Measurements from ENCODE around the gene FKBP2. TPM values are rescaled to one million over a fixed set of nuclear protein-coding genes. Genes with fewer than 3 reads are reported as not detected.
A peak's percentile ranks its signal among the peaks of the same experiment; 100 is the strongest.

Gene FKBP2
- total and polyA plus RNA-seq, 2 of the 13 experiments (the other 11 are each of a cell fraction or from before 2014, with no cell fraction given) = 30.1 to 53.3 TPM

- TF ChIP-seq SOX13 (IDR thresholded peaks at IDR 0.05) (no peak), SOX13 (CRISPR knock-in tag; conservative IDR thresholded peaks at IDR 0.05 in 1 of 2, IDR thresholded peaks at IDR 0.05 in 1 of 2) (peak in 1 of 2 experiments; percentile 65; a peak in 2 of 4 replicates), MTA3 (CRISPR knock-in tag; IDR thresholded peaks at IDR 0.05) (no peak), KMT2A (CRISPR knock-in tag; IDR thresholded peaks at IDR 0.05) (no peak), ZNF619 (CRISPR knock-in tag; IDR thresholded peaks at IDR 0.05) (no peak), ZNF773 (CRISPR knock-in tag; IDR thresholded peaks at IDR 0.05; ENCODE audit: borderline replicate concordance) (no peak), ZNF788 (CRISPR knock-in tag; IDR thresholded peaks at IDR 0.05; ENCODE audit: borderline replicate concordance) (no peak; the same call in 1 of the 2 replicates), SNAPC2 (CRISPR knock-in tag; IDR thresholded peaks at IDR 0.05) (no peak), ZNF83 (CRISPR knock-in tag; IDR thresholded peaks at IDR 0.05; ENCODE audit: borderline replicate concordance) (no peak), GTF2F1 (IDR thresholded peaks at IDR 0.05; ENCODE audit: low read length) (no peak), ZNF224 (CRISPR knock-in tag; IDR thresholded peaks at IDR 0.05) (no peak), ZNF589 (CRISPR knock-in tag; conservative IDR thresholded peaks at IDR 0.05) (peak; percentile 52; the same call in 1 of the 2 replicates), SALL1 (CRISPR knock-in tag; IDR thresholded peaks at IDR 0.05) (peak; percentile 83), FOXK1 (CRISPR knock-in tag; IDR thresholded peaks at IDR 0.05; ENCODE audit: borderline replicate concordance, low read depth) (peak; percentile 53; the same call in 1 of the 2 replicates), SP140L (CRISPR knock-in tag; IDR thresholded peaks at IDR 0.05; ENCODE audit: borderline replicate concordance) (no peak), ZNF850 (CRISPR knock-in tag; conservative IDR thresholded peaks at IDR 0.05) (no peak), NKX3-1 (CRISPR knock-in tag; IDR thresholded peaks at IDR 0.05) (no peak), JUND (CRISPR knock-in tag; IDR thresholded peaks at IDR 0.05) (no peak), KLF16 (CRISPR knock-in tag; IDR thresholded peaks at IDR 0.05) (no peak; a peak in 1 of 4 replicates), TSC22D2 (CRISPR knock-in tag; IDR thresholded peaks at IDR 0.05; ENCODE audit: borderline replicate concordance) (no peak), PCBP1 (IDR thresholded peaks at IDR 0.05; ENCODE audit: borderline replicate concordance, low read depth, low read length) (no peak)
- TF ChIP-seq, protein P1, sequence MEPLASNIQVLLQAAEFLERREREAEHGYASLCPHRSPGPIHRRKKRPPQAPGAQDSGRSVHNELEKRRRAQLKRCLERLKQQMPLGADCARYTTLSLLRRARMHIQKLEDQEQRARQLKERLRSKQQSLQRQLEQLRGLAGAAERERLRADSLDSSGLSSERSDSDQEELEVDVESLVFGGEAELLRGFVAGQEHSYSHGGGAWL (CRISPR knock-in tag; IDR thresholded peaks at IDR 0.05) = no peak
- TF ChIP-seq, protein P2, sequence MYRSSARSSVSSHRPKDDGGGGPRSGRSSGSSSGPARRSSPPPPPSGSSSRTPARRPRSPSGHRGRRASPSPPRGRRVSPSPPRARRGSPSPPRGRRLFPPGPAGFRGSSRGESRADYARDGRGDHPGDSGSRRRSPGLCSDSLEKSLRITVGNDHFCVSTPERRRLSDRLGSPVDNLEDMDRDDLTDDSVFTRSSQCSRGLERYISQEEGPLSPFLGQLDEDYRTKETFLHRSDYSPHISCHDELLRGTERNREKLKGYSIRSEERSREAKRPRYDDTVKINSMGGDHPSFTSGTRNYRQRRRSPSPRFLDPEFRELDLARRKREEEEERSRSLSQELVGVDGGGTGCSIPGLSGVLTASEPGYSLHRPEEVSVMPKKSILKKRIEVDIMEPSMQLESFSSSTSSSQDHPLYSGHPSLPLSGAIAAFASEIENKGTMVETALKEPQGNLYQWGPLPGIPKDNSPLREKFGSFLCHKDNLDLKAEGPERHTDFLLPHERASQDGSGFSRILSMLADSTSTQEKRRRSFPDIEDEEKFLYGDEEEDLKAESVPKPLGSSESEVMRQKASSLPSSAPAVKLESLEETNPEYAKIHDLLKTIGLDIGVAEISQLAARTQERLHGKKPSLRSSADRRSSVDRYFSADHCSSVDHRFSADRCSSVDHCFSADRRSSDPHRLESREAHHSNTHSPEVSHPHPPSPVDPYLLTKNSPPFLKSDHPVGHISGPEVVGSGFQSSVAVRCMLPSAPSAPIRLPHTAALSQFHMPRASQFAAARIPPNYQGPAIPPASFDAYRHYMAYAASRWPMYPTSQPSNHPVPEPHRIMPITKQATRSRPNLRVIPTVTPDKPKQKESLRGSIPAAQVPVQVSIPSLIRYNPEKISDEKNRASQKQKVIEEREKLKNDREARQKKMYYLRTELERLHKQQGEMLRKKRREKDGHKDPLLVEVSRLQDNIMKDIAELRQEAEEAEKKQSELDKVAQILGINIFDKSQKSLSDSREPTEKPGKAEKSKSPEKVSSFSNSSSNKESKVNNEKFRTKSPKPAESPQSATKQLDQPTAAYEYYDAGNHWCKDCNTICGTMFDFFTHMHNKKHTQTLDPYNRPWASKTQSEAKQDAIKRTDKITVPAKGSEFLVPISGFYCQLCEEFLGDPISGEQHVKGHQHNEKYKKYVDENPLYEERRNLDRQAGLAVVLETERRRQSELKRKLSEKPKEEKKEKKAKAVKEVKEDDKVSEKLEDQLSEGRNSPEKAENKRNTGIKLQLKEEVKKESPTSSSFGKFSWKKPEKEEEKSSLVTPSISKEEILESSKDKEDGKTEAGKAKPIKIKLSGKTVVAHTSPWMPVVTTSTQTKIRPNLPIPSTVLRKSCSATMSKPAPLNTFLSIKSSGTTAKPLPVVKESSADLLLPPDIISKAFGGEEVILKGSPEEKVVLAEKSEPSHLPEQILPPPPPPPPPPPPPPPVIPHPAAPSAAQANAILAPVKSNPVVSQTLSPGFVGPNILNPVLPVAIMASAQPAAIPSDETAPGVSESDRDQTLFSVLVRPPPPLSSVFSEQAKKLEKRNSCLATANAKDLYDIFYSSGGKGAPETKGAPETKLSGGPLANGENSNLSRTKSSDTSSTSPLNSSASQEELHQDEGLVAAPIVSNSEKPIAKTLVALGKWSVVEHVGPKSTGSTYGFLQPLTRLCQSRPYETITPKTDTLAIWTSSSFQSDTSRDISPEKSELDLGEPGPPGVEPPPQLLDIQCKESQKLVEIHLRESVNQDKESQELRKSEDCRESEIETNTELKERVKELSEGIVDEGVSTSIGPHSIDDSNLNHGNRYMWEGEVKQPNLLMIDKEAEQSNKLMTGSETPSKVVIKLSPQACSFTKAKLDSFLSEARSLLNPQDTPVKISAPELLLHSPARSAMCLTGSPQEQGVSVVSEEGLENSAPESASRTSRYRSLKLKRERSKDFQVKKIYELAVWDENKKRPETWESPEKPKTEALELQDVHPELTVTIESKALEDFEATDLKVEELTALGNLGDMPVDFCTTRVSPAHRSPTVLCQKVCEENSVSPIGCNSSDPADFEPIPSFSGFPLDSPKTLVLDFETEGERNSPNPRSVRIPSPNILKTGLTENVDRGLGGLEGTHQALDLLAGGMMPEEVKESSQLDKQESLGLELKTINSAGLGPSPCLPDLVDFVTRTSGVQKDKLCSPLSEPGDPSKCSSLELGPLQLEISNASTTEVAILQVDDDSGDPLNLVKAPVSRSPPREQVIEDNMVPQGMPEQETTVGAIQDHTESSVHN (CRISPR knock-in tag; IDR thresholded peaks at IDR 0.05) = no peak
Observed at GRCh38 chr11:64237484-64237951, 3.4 kb upstream of the FKBP2 start (continued).

All from HepG2 (cell line).